A673 (cell line): ENCODE data around the gene PLXNA1.

Source experiments
- CTCF ChIP-seq: fragments of 300-800, 200-600 bp; sonication (generic); conservative IDR thresholded peaks from 2 replicates; pipeline ENCODE4 v1.5.1; 2017; ENCODE audit warnings: low read depth, mild to moderate bottlenecking, antibody characterized with exemption, low read length, moderate library complexity, mixed read lengths
- EZH2 ChIP-seq: fragments of 200-600 bp; sonication (generic); IDR thresholded peaks from 2 replicates; pipeline ENCODE4 v1.6.1; 2017; ENCODE audit warnings: borderline replicate concordance, low read depth, mild to moderate bottlenecking, mixed read lengths, antibody characterized with exemption, low read length; ENCODE audit not compliant: poor library complexity, severe bottlenecking

DNA sequence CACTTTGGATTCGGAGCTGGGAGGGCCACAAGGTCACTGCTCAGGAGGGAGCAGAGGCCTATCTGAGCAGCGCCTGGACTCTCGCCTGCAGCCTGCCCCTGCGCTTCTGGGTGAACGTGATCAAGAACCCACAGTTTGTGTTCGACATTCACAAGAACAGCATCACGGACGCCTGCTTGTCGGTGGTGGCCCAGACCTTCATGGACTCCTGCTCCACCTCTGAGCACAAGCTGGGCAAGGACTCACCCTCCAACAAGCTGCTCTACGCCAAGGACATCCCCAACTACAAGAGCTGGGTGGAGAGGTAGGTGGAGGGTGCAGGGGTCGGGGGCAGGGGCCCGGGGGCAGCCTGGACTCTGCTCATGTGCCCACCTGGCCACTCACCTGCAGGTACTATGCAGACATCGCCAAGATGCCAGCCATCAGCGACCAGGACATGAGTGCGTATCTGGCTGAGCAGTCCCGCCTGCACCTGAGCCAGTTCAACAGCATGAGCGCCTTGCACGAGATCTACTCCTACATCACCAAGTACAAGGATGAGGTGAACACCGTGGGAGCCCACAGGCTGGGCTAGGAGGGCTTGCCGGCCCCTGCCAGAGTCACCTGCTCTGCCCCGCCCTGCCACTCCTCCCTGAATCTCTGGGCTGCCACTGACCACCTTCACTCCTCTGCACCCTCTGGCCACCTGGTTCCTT, 49.5 kb downstream of the PLXNA1 start:
- TF ChIP-seq CTCF: no peak
- TF ChIP-seq EZH2: no peak
